ENCODE results near the gene ZFPM1. TPM values are rescaled to one million over a fixed set of nuclear protein-coding genes. Genes with fewer than 3 reads are reported as not detected.

ZFPM1 gene
- total RNA-seq, 1 donor from 2014 or later = 6.8 TPM

GRCh38 chr16:88553739-88554138 lies 100.7 kb downstream of the ZFPM1 start:
- TF ChIP-seq CTCF (IDR thresholded peaks at IDR 0.05; ENCODE audit: unreplicated experiment) = no peak
- Mint-ChIP-seq H3K4me1 (ENCODE audit: unreplicated experiment) (peaks cover 5% of the 10 kb centered on the region), H3K27ac (ENCODE audit: unreplicated experiment) (no peak overlapping the region), H3K27me3 (ENCODE audit: unreplicated experiment) (peaks cover 13% of the 10 kb centered on the region), H3K9me3 (ENCODE audit: unreplicated experiment) (no peaks in the 10 kb centered on the region), H3K36me3 (ENCODE audit: low read depth, unreplicated experiment) (no peaks in the 10 kb centered on the region), H3K4me3 (ENCODE audit: unreplicated experiment) (no peak overlapping the region)
- no peak for DNase-seq (ENCODE audit: low spot score)

GRCh38 chr16:88554711-88555264 lies 101.7 kb downstream of the ZFPM1 start:
- Mint-ChIP-seq H3K36me3 (ENCODE audit: low read depth, unreplicated experiment) (no peaks in the 10 kb centered on the region), H3K4me3 (ENCODE audit: unreplicated experiment) (no peak overlapping the region), H3K27me3 (ENCODE audit: unreplicated experiment) (peaks cover 13% of the 10 kb centered on the region), H3K27ac (ENCODE audit: unreplicated experiment) (no peak overlapping the region), H3K9me3 (ENCODE audit: unreplicated experiment) (no peaks in the 10 kb centered on the region), H3K4me1 (ENCODE audit: unreplicated experiment) (peaks cover 5% of the 10 kb centered on the region)
- no peak for DNase-seq (ENCODE audit: low spot score)
- TF ChIP-seq CTCF (IDR thresholded peaks at IDR 0.05; ENCODE audit: unreplicated experiment) = no peak

GRCh38 chr16:88556294-88556988 lies 103.4 kb downstream of the ZFPM1 start:
- no peak overlapping the region for H3K27ac Mint-ChIP-seq (ENCODE audit: unreplicated experiment)
- TF ChIP-seq CTCF (IDR thresholded peaks at IDR 0.05; ENCODE audit: unreplicated experiment) = no peak
- no peaks in the 10 kb centered on the region for H3K4me1 Mint-ChIP-seq (ENCODE audit: unreplicated experiment)
- DNase-seq (ENCODE audit: low spot score) = no peak
- H3K27me3 Mint-ChIP-seq (ENCODE audit: unreplicated experiment) = peaks cover 13% of the 10 kb centered on the region
- no peaks in the 10 kb centered on the region for H3K9me3 Mint-ChIP-seq (ENCODE audit: unreplicated experiment)
- no peaks in the 10 kb centered on the region for H3K36me3 Mint-ChIP-seq (ENCODE audit: low read depth, unreplicated experiment)
- H3K4me3 Mint-ChIP-seq (ENCODE audit: unreplicated experiment) = peak overlapping the region; percentile 6

GRCh38 chr16:88558457-88559442 lies 105.7 kb downstream of the ZFPM1 start:
- peak; percentile 44 for TF ChIP-seq CTCF (IDR thresholded peaks at IDR 0.05; ENCODE audit: unreplicated experiment)
- H3K27me3 Mint-ChIP-seq (ENCODE audit: unreplicated experiment) = peaks cover 8% of the 10 kb centered on the region
- no peaks in the 10 kb centered on the region for H3K4me1 Mint-ChIP-seq (ENCODE audit: unreplicated experiment)
- H3K4me3 Mint-ChIP-seq (ENCODE audit: unreplicated experiment) = peak overlapping the region; percentile 31
- no peak overlapping the region for H3K27ac Mint-ChIP-seq (ENCODE audit: unreplicated experiment)
- no peaks in the 10 kb centered on the region for H3K9me3 Mint-ChIP-seq (ENCODE audit: unreplicated experiment)
- DNase-seq (ENCODE audit: low spot score) = peak; percentile 38
- no peaks in the 10 kb centered on the region for H3K36me3 Mint-ChIP-seq (ENCODE audit: low read depth, unreplicated experiment)
